ENCODE results near the gene GMPR2.

Gene GMPR2

DNA sequence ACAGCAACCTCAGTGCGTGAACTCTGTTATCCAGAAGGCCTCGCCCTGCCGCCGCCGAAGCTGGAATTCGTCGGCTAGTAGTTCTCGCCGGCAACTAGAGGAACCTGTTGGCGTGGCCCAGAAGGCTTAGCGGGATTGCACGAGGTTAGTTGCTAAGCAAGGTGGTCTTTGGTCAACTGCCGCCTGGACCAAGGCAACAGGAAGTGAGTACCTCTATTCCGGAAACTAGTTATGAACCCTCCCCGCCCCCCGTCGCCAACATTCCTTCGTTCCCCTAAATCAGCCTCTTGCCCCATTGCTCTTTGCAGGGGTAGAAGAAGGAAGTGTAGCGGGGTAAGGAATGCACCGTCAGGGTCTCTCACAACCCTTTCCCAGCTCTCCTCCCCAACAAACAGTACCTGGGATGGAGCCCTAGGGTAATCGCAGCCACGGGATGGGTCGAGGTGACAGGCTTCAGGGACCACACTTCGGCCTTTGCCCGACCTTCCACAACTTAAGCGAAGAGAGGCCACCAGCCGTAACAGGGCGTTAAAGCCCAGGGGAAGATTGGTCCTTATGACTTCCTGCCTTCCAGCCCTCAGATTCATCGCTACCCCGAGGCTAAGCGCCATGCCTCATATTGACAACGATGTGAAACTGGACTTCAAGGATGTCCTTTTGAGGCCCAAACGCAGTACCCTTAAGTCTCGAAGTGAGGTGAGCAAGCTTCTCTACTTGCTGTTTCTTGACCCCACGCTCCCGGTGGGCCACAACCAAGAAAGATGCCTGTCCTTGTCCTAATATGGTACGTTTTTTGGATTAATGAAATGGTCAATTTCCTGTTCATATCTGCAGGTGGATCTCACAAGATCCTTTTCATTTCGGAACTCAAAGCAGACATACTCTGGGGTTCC, at the start of gene GMPR2:
Gene GMPR2 (plus strand): TSS at position 285 of the 893 bp plus-strand sequence. CDS start 325 bp downstream, at position 610.
- Histone ChIP-seq H3K79me2 (ENCODE audit: control insufficient read depth, insufficient read depth, low read length, unreplicated experiment) (peaks cover 63% of the 10 kb centered on the region), H2AFZ (ENCODE audit: low read length, unreplicated experiment) (peak within 1 kb of the TSS; percentile 98), H3K27me3 (ENCODE audit: insufficient read depth, low read length) (no peaks in the 10 kb centered on the region), H3K36me3 (ENCODE audit: insufficient read depth, low read length) (peaks cover 23% of the 10 kb centered on the region; the same call in 1 of the 2 replicates), H3K27ac (ENCODE audit: low read depth, low read length) (peak within 1 kb of the TSS; percentile 92), H3K4me1 (ENCODE audit: control insufficient read depth, insufficient read depth, low read length, unreplicated experiment) (peaks cover 27% of the 10 kb centered on the region), H3K4me3 (ENCODE audit: low read depth, low read length) (peak within 1 kb of the TSS; percentile 95)

DNA sequence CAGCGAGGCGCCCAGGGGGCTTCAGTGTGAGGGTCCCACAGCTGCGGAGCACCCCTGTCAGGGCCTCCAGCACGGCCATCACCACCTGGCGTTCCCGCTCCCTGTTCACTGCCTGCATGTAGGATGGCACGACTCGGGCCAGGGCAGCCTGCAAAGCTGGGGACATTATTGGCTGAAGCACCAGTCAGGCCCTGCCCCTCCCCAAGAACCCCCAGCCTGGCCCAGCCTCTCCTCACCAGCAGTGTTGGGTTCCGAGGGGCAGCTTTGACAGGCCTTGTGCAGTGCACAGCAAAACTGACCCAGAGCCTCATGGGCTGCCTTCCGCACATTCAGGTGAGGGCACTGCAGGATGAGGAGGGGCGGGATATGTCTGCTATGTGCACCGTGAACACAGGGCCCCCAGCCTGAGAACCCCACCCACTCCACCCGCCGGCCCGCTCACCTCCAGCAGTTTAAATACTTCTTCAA, 49.7 kb upstream of the GMPR2 start:
- peaks cover 6% of the 10 kb centered on the region for H3K4me1 ChIP-seq (ENCODE audit: control insufficient read depth, insufficient read depth, low read length, unreplicated experiment)
- H3K27me3 ChIP-seq (ENCODE audit: insufficient read depth, low read length), result no peaks in the 10 kb centered on the region
- H3K27ac ChIP-seq (ENCODE audit: low read depth, low read length), result no peak overlapping the region
- H3K79me2 ChIP-seq (ENCODE audit: control insufficient read depth, insufficient read depth, low read length, unreplicated experiment), result peaks cover 11% of the 10 kb centered on the region
- H3K4me3 ChIP-seq (ENCODE audit: low read depth, low read length), result no peak overlapping the region
- no peak overlapping the region for H2AFZ ChIP-seq (ENCODE audit: low read length, unreplicated experiment)
- H3K36me3 ChIP-seq (ENCODE audit: insufficient read depth, low read length), result peaks cover 7% of the 10 kb centered on the region; the same call in 1 of the 2 replicates

DNA sequence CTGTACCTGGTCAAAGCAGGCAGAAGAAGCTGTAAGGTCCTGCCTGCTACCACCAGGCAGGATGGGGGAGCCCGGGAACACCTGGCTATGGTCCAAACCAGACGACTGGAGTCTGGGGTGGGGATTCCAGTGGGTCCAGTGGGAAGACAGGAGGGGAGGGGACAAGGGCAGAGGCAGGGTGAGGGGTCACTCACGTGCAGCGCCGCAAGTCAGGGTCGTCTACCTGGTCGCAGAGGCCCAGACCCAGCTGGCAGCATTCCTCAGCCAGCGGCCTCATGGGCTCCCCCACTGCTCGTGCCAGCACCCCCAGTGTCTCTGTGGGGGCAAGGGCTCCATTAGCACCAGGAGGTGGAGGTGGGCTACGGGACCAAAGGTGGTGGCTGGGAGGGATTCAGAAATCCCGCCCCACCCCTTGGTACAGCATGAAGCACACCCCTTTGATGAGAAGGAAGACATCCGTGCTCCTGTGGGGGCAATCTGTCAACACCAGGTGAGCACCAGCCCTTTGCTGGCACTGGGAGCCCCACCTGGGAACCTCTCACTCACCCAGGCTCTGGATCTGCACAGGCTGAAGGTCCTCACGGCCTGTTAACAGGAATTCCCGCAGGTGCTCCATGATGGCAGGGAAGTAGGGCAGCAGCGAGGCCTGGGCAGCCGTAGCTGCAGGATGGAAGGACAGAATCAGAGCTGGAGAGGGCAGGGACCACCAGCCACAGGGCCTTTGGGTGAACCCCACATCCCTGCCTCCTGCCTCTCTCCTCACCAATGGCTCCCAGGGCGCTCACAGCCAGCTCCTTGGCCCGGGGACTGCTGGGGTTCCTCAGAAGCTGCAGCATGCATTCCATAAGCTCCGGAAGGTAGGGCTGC, 48.4 kb upstream of the GMPR2 start:
- H3K36me3 ChIP-seq (ENCODE audit: insufficient read depth, low read length), result peaks cover 6% of the 10 kb centered on the region; the same call in 1 of the 2 replicates

GRCh38 chr14:24185026-24185425, 47.7 kb upstream of the GMPR2 start:
- H3K36me3 ChIP-seq (ENCODE audit: insufficient read depth, low read length), result peaks cover 8% of the 10 kb centered on the region; the same call in 1 of the 2 replicates

More for the DNA sequence above, 48.4 kb upstream of the GMPR2 start:
- Histone ChIP-seq H3K4me3 (ENCODE audit: low read depth, low read length) (no peak overlapping the region), H3K27me3 (ENCODE audit: insufficient read depth, low read length) (no peaks in the 10 kb centered on the region), H2AFZ (ENCODE audit: low read length, unreplicated experiment) (no peak overlapping the region), H3K27ac (ENCODE audit: low read depth, low read length) (no peak overlapping the region), H3K79me2 (ENCODE audit: control insufficient read depth, insufficient read depth, low read length, unreplicated experiment) (peaks cover 11% of the 10 kb centered on the region), H3K4me1 (ENCODE audit: control insufficient read depth, insufficient read depth, low read length, unreplicated experiment) (peaks cover 6% of the 10 kb centered on the region)

DNA sequence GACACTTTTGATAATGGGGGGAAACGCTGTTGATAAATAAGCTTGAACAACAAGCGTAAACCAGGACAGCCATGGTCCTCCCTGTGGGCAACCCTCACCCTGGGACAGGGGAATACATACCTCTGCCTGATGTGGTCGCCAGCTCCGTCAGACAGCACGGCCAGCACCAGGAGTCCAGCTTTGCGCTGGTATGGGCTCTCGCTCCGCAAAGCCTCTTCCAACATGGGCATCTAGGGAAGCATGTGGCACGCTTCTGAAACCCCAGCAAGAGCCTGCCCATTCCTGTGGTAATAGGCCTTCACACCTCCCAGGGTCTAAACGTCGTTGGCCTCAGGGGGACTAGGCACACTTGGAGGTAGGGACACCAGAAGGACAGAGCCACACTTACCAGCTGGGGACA, 47.0 kb upstream of the GMPR2 start:
- Histone ChIP-seq H3K4me1 (ENCODE audit: control insufficient read depth, insufficient read depth, low read length, unreplicated experiment) (peaks cover 6% of the 10 kb centered on the region), H3K27me3 (ENCODE audit: insufficient read depth, low read length) (no peaks in the 10 kb centered on the region), H3K27ac (ENCODE audit: low read depth, low read length) (no peak overlapping the region), H2AFZ (ENCODE audit: low read length, unreplicated experiment) (no peak overlapping the region), H3K4me3 (ENCODE audit: low read depth, low read length) (no peak overlapping the region), H3K36me3 (ENCODE audit: insufficient read depth, low read length) (peaks cover 10% of the 10 kb centered on the region; the same call in 1 of the 2 replicates), H3K79me2 (ENCODE audit: control insufficient read depth, insufficient read depth, low read length, unreplicated experiment) (peaks cover 11% of the 10 kb centered on the region)

More at GRCh38 chr14:24185026-24185425, 47.7 kb upstream of the GMPR2 start:
- no peak overlapping the region for H3K27ac ChIP-seq (ENCODE audit: low read depth, low read length)
- H3K4me1 ChIP-seq (ENCODE audit: control insufficient read depth, insufficient read depth, low read length, unreplicated experiment), result peaks cover 6% of the 10 kb centered on the region
- H3K4me3 ChIP-seq (ENCODE audit: low read depth, low read length), result no peak overlapping the region
- H3K79me2 ChIP-seq (ENCODE audit: control insufficient read depth, insufficient read depth, low read length, unreplicated experiment), result peaks cover 11% of the 10 kb centered on the region
- H2AFZ ChIP-seq (ENCODE audit: low read length, unreplicated experiment), result no peak overlapping the region
- H3K27me3 ChIP-seq (ENCODE audit: insufficient read depth, low read length), result no peaks in the 10 kb centered on the region

- Histone ChIP-seq H3K27ac (ENCODE audit: low read depth, low read length) (no peak overlapping the region), H3K4me3 (ENCODE audit: low read depth, low read length) (peak overlapping the region; percentile 90; the same call in 1 of the 2 replicates), H3K79me2 (ENCODE audit: control insufficient read depth, insufficient read depth, low read length, unreplicated experiment) (peaks cover 11% of the 10 kb centered on the region), H3K27me3 (ENCODE audit: insufficient read depth, low read length) (no peaks in the 10 kb centered on the region), H3K4me1 (ENCODE audit: control insufficient read depth, insufficient read depth, low read length, unreplicated experiment) (peaks cover 6% of the 10 kb centered on the region), H3K36me3 (ENCODE audit: insufficient read depth, low read length) (0 out of 2 replicates have a peak, but pooled peaks cover 8% of the 10 kb centered on the region), H2AFZ (ENCODE audit: low read length, unreplicated experiment) (no peak overlapping the region)
Observed at GRCh38 chr14:24186831-24187538, 45.7 kb upstream of the GMPR2 start.

DNA sequence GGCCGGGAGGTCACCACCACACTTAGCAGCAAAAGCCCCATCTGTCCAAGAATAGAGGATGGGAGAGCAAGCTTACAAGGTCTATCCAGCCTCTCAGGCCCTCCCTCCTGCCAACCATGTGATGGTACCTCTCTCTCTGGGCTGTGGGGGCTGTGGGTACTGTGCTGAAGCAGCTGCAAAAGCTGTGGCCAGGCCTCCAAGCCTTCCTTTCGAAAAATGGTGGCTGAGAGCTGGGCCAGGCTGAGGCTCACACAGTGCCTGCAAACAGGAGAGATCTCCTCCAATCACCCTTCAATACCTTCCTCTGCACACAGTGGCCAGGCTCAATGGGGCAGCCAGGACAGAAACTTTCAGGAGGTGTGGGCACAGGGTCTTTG, 45.2 kb upstream of the GMPR2 start:
- Histone ChIP-seq H3K4me3 (ENCODE audit: low read depth, low read length) (peak overlapping the region; percentile 90), H3K36me3 (ENCODE audit: insufficient read depth, low read length) (peaks cover 13% of the 10 kb centered on the region), H3K27ac (ENCODE audit: low read depth, low read length) (no peak overlapping the region)

DNA sequence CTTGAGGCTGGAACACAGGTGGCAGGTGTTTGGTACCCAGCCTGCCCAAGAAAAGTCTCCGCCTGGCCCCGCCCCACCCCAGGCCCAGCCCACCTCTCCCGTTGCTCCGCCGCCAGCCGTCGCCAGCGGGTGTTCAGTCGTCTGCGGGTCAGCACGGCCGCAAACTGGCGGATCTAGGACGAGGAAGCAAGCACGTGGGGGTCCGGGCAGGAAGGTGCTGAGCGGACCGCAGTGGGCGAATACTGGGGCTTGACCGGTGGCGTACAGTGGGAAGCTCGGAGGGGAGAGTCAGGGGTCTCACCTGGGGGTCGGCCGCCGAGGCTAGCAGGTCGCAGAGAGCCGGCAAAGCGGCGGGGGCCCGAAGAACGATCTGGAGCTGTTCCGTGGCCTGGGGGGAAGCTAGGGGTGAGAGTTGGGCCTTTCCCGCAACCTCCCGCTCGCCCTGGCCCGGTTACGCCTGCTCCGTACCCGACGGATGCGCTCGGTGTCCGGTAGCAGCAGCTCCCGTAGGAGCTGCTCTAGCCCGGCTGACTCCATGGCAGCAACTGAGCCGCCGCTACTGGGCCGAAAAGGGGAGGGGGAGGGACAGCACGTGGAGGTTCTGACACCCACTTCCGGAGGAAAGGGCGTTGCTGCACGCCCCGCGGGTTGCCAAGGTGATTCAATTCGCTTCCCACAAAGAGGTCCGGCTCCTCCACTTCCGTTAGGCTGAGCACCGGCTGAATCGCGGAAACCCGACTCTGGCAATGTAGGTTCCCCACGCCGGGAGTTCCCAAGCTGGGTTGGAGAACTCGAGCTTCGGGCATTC, 44.3 kb upstream of the GMPR2 start, which contains the start of gene IPO4:
Gene IPO4 (minus strand): TSS at position 566 of the 808 bp plus-strand sequence. CDS start 29 bp downstream, at position 537.
- no peaks in the 10 kb centered on the region for H3K27me3 ChIP-seq (ENCODE audit: insufficient read depth, low read length)
- peak within 1 kb of the TSS; percentile 90 for H3K4me3 ChIP-seq (ENCODE audit: low read depth, low read length)
- peaks cover 6% of the 10 kb centered on the region for H3K4me1 ChIP-seq (ENCODE audit: control insufficient read depth, insufficient read depth, low read length, unreplicated experiment)
- peaks cover 19% of the 10 kb centered on the region for H3K36me3 ChIP-seq (ENCODE audit: insufficient read depth, low read length)
- H2AFZ ChIP-seq (ENCODE audit: low read length, unreplicated experiment), result peak within 1 kb of the TSS; percentile 15
- H3K27ac ChIP-seq (ENCODE audit: low read depth, low read length), result peak within 1 kb of the TSS; percentile 45
- H3K79me2 ChIP-seq (ENCODE audit: control insufficient read depth, insufficient read depth, low read length, unreplicated experiment), result peaks cover 19% of the 10 kb centered on the region

More for the DNA sequence above, 45.2 kb upstream of the GMPR2 start:
- Histone ChIP-seq H3K27me3 (ENCODE audit: insufficient read depth, low read length) (no peaks in the 10 kb centered on the region), H3K4me1 (ENCODE audit: control insufficient read depth, insufficient read depth, low read length, unreplicated experiment) (peaks cover 6% of the 10 kb centered on the region), H3K79me2 (ENCODE audit: control insufficient read depth, insufficient read depth, low read length, unreplicated experiment) (peaks cover 13% of the 10 kb centered on the region), H2AFZ (ENCODE audit: low read length, unreplicated experiment) (no peak overlapping the region)

GRCh38 chr14:24189059-24189375, 43.7 kb upstream of the GMPR2 start:
- peaks cover 9% of the 10 kb centered on the region for H3K4me1 ChIP-seq (ENCODE audit: control insufficient read depth, insufficient read depth, low read length, unreplicated experiment)
- no peak overlapping the region for H2AFZ ChIP-seq (ENCODE audit: low read length, unreplicated experiment)
- peaks cover 19% of the 10 kb centered on the region for H3K36me3 ChIP-seq (ENCODE audit: insufficient read depth, low read length)
- H3K79me2 ChIP-seq (ENCODE audit: control insufficient read depth, insufficient read depth, low read length, unreplicated experiment), result peaks cover 22% of the 10 kb centered on the region
- H3K27me3 ChIP-seq (ENCODE audit: insufficient read depth, low read length), result no peaks in the 10 kb centered on the region
- H3K4me3 ChIP-seq (ENCODE audit: low read depth, low read length), result peak overlapping the region; percentile 90
- peak overlapping the region; percentile 18 for H3K27ac ChIP-seq (ENCODE audit: low read depth, low read length)

All from ACC112 (cell line).